K562 (cell line): ENCODE data around the gene PCSK2. TPM values are rescaled to one million over a fixed set of nuclear protein-coding genes. Genes with fewer than 3 reads are reported as not detected.

Experiments
- ATAC-seq: fragments of 200-7000 bp; cut with Tn5 transposase; 3 replicates; pipeline ENCODE4 v1.9.1; 2020; ENCODE audit warnings: moderate library complexity
- BruUV-seq: library from RNA; stranded (reverse); fragments of 400-500 nt; replicated peaks from 2 replicates; lab custom pipeline; 2021; lab: Mats Ljungman, UMichigan
- CTCF ChIA-PET: fragments of 300-600 bp; formaldehyde crosslinking; extraction: SDS; loops from one replicate; lab custom pipeline; 2021; ENCODE audit warnings: low intra/inter-chr PET ratio; lab: Yijun Ruan, JAX
- POLR2A ChIA-PET: fragments of 300-600, 350-650 bp; sonication (Branson Sonifier 250); formaldehyde crosslinking; extraction: SDS; loops from one replicate; lab custom pipeline; 2021; ENCODE audit warnings: antibody characterized with exemption, inconsistent platforms; lab: Yijun Ruan, JAX
- DNase-seq, 4 experiments: peaks; one replicate each; pipeline versions ENCODE4 v3.0.0 to v3.0.0-alpha.2; 2011 to 2018; ENCODE audit warnings: low spot score in 3 of 4, mixed read lengths in 3 of 4; ENCODE audit errors: extremely low read depth in 1 of 4
- FAIRE-seq: peaks from 2 replicates; lab custom pipeline; 2011; peaks lifted over from hg19 to GRCh38; lab: Jason Lieb, UNC
- H2AFZ ChIP-seq: 2 replicates; pipeline ENCODE4 v1.6.0; 2011; ENCODE audit warnings: low read depth, low read length, control low read depth, inconsistent platforms
- H3K27ac ChIP-seq: fragments of 200-600 bp; 3 replicates; pipeline ENCODE4 v1.8.0; 2011; ENCODE audit warnings: low read depth, mild to moderate bottlenecking, control low read depth, inconsistent platforms, low read length, moderate library complexity, mixed read lengths; ENCODE audit errors: extremely low read depth
- H3K27me3 ChIP-seq, 2 experiments: fragments of 300-600 bp in 1 of 2; 2 replicates in 1 of 2; 3 replicates in 1 of 2; pipeline versions ENCODE4 v1.6.0 to v1.8.0; 2011; ENCODE audit warnings: inconsistent platforms in 2 of 2, low read length in 2 of 2, mild to moderate bottlenecking in 1 of 2, mixed read lengths in 1 of 2, moderate library complexity in 1 of 2; ENCODE audit not compliant: control insufficient read depth in 2 of 2, insufficient read depth in 2 of 2
- H3K36me3 ChIP-seq: fragments of 300-600 bp; 3 replicates; pipeline ENCODE4 v1.8.0; 2011; ENCODE audit warnings: mild to moderate bottlenecking, low read length, inconsistent platforms; ENCODE audit not compliant: control insufficient read depth, insufficient read depth
- H3K4me1 ChIP-seq, 2 experiments: fragments of 200-600 bp in 1 of 2; replicated peaks in 1 of 2; 2 replicates in 1 of 2; 3 replicates in 1 of 2; pipeline versions ENCODE4 v1.5.1 to v1.8.0; 2011; ENCODE audit warnings: inconsistent platforms in 2 of 2, low read length in 2 of 2, mild to moderate bottlenecking in 1 of 2, mixed read lengths in 1 of 2, moderate library complexity in 1 of 2; ENCODE audit not compliant: control insufficient read depth in 2 of 2, insufficient read depth in 2 of 2
- H3K4me2 ChIP-seq: 2 replicates; pipeline ENCODE4 v1.6.1; 2011; ENCODE audit warnings: low read length, control low read depth, inconsistent platforms, mixed read lengths; ENCODE audit not compliant: insufficient read depth
- H3K4me3 ChIP-seq: fragments of 200-600 bp; sonication (generic), shearing (Covaris generic); 2 replicates; pipeline ENCODE4 v1.5.1; 2016; ENCODE audit warnings: control low read depth, inconsistent platforms
- H3K79me2 ChIP-seq: fragments of 200-600 bp; 3 replicates; pipeline ENCODE4 v1.8.0; 2011; ENCODE audit warnings: low read length, inconsistent platforms; ENCODE audit not compliant: control insufficient read depth, insufficient read depth
- H3K9ac ChIP-seq, 2 experiments: 2 replicates each; pipeline versions ENCODE4 v1.6.0 to v1.6.1; 2011; ENCODE audit warnings: low read depth in 2 of 2, low read length in 2 of 2, control low read depth in 1 of 2, inconsistent platforms in 1 of 2, mild to moderate bottlenecking in 1 of 2, mixed read lengths in 1 of 2; ENCODE audit not compliant: insufficient read depth in 1 of 2
- H3K9me1 ChIP-seq: one replicate; pipeline ENCODE4 v1.6.0; 2011; ENCODE audit warnings: inconsistent platforms, mild to moderate bottlenecking, low read length, moderate library complexity; ENCODE audit not compliant: control insufficient read depth, insufficient read depth
- H3K9me3 ChIP-seq: replicated peaks from 2 replicates; pipeline ENCODE4 v1.5.1; 2011; ENCODE audit warnings: low read depth, low read length, inconsistent platforms; ENCODE audit not compliant: control insufficient read depth, insufficient read depth
- H4K20me1 ChIP-seq: replicated peaks from 2 replicates; pipeline ENCODE4 v1.6.1; 2011; ENCODE audit warnings: low read length, inconsistent platforms, mixed read lengths; ENCODE audit not compliant: control insufficient read depth, insufficient read depth
- CEBPG ChIP-seq, 3 experiments: fragments of 200-800 bp in 1 of 3; sonication (Bioruptor generic) in 1 of 3; sonication (generic) in 1 of 3; formaldehyde crosslinking in 1 of 3; IDR thresholded peaks in 2 of 3; conservative IDR thresholded peaks in 1 of 3; 2 replicates each; pipeline versions ENCODE4 v1.6.1 to v1.8.0; 2016 to 2022; ENCODE audit warnings: missing compliant biosample characterization in 2 of 3, missing genetic modification characterization in 2 of 3, mild to moderate bottlenecking in 1 of 3, missing genetic modification reagents in 1 of 3
- CHCHD3 ChIP-seq: fragments of 250-450 bp; sonication (Bioruptor Pico); IDR thresholded peaks from 2 replicates; pipeline ENCODE4 v2.1.2; 2022; ENCODE audit warnings: mild to moderate bottlenecking
- CREB3L1 ChIP-seq: fragments of 450-650 bp; IDR thresholded peaks from 2 replicates; pipeline ENCODE4 v1.6.1; 2014; ENCODE audit warnings: low read depth, mild to moderate bottlenecking, moderate library complexity, borderline replicate concordance
- CSDE1 ChIP-seq, 2 experiments: fragments of 450-650 bp; IDR thresholded peaks; 2 replicates each; pipeline ENCODE4 v1.6.1; 2016; ENCODE audit warnings: mild to moderate bottlenecking in 1 of 2
- CTCFL ChIP-seq: IDR thresholded peaks from 2 replicates; pipeline ENCODE4 v1.6.1; 2011; ENCODE audit warnings: borderline replicate concordance, low read depth, mild to moderate bottlenecking, moderate library complexity, low read length; ENCODE audit not compliant: insufficient read depth, poor library complexity, severe bottlenecking
- EP400 ChIP-seq: fragments of 450-650 bp; IDR thresholded peaks from 2 replicates; pipeline ENCODE4 v1.6.1; 2017; ENCODE audit warnings: antibody characterized with exemption, mild to moderate bottlenecking, moderate library complexity
- FOXJ2 ChIP-seq: fragments of 200-800 bp; sonication (Bioruptor generic); IDR thresholded peaks from 2 replicates; pipeline ENCODE4 v1.6.1; 2016; ENCODE audit warnings: missing genetic modification characterization, missing compliant biosample characterization
- PHF8 ChIP-seq: fragments of 200-600 bp; sonication (generic); IDR thresholded peaks from 2 replicates; pipeline ENCODE4 v1.6.1; 2012; ENCODE audit warnings: mixed run types, mild to moderate bottlenecking, inconsistent platforms, low read length, moderate library complexity, borderline replicate concordance
- PURB ChIP-seq: sonication (generic); formaldehyde crosslinking; IDR thresholded peaks from 2 replicates; pipeline ENCODE4 v1.9.0; 2021; ENCODE audit warnings: low read depth, mild to moderate bottlenecking, missing genetic modification reagents
- ZFX ChIP-seq: sonication (generic); formaldehyde crosslinking; IDR thresholded peaks from 2 replicates; pipeline ENCODE4 v1.8.0; 2022; ENCODE audit warnings: mild to moderate bottlenecking, missing genetic modification reagents, moderate library complexity
- ZNF449 ChIP-seq: fragments of 250-450 bp; sonication (Bioruptor Pico); IDR thresholded peaks from 2 replicates; pipeline ENCODE4 v1.8.0; 2022; ENCODE audit warnings: moderate library complexity, mild to moderate bottlenecking, inconsistent platforms
- ZNF583 ChIP-seq: fragments of 250-450 bp; sonication (Bioruptor Pico); IDR thresholded peaks from 2 replicates; pipeline ENCODE4 v1.4.0; 2020
- WGBS: fragments of 100-300 bp; shearing (Covaris generic); methylation state at CpG from one replicate; pipeline ENCODE4 v1.1.6; 2016; ENCODE audit warnings: low coverage, mixed read lengths; ENCODE audit not compliant: insufficient coverage; ENCODE audit errors: missing lambda C conversion rate; 5-methylcytosine and 5-hydroxymethylcytosine counted together
- in situ Hi-C: fragments of 300-500 bp; cut with MboI; formaldehyde crosslinking; loops from 4 replicates; pipeline ENCODE4 v1.15.0; 2018; ENCODE audit warnings: inconsistent platforms, mixed read lengths
- intact Hi-C: fragments of 100-400 bp; cut with micrococcal nuclease; formaldehyde crosslinking; loops from 2 replicates; pipeline ENCODE4 v1.14.2; 2022
- polyA plus RNA-seq, 8 experiments: library from polyadenylated mRNA; depleted of rRNA in 4 of 8; stranded (reverse) in 5 of 8; unstranded in 3 of 8; fragments of >200 nt; fragmentation: Nextera tagmentation in 2 of 8; fragmentation: Illumina TruSeq in 1 of 8; extraction: Ambion mirVana in 2 of 8; extraction: Trizol in 1 of 8; gene quantifications; 2 replicates each; pipeline versions ENCODE4 v1.2.1 to v1.2.3, GENCODE V29; 2011 to 2014; ENCODE audit warnings: inconsistent platforms in 1 of 8, missing spikeins in 1 of 8
- total RNA-seq, 7 experiments: library from RNA; depleted of rRNA in 6 of 7; stranded (reverse); fragments of >200 nt in 6 of 7; fragmentation: Illumina TruSeq in 2 of 7; extraction: Trizol in 2 of 7; gene quantifications; 2 replicates each; pipeline versions ENCODE4 v1.2.1 to v1.2.3, GENCODE V29; 2011 to 2021; ENCODE audit warnings: low replicate concordance in 1 of 7
- TF ChIP-seq, protein P1 (sequence below): sonication (generic); formaldehyde crosslinking; IDR thresholded peaks from 2 replicates; pipeline ENCODE4 v1.8.0; 2022; ENCODE audit warnings: missing genetic modification reagents, mild to moderate bottlenecking, moderate library complexity, borderline replicate concordance
- TF ChIP-seq, protein P2 (sequence below): sonication (generic); formaldehyde crosslinking; IDR thresholded peaks from 2 replicates; pipeline ENCODE4 v1.8.0; 2022; ENCODE audit warnings: mild to moderate bottlenecking, missing genetic modification reagents, borderline replicate concordance

Gene PCSK2
- total and polyA plus RNA-seq, 9 of the 15 experiments (the other 6 are each of a cell fraction or from before 2014, with no cell fraction given) = 0.04 to 0.07 (median 0.05) TPM; not detected in 6

DNA sequence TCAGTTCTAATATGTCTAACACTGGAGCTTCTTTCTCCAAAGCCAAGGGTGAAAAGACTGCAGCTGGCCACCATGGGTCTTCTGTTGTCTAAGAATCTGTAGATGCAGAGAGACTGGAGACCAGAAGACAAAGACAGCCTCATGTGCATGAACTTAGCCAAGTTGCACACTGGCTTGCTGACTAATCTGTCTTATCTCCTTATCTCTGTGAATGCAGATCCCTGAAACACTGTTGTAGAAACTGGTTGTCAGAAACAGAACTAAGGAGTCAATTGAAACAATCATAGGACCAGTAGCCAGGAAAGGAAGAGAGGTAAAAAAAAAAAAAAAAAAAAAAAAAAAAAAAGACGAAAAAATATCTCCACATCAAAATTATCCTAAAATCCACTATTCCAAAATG, 194.7 kb downstream of the PCSK2 start:
- Histone ChIP-seq H3K79me2 (no peaks in the 10 kb centered on the region), H3K9me1 (no peaks in the 10 kb centered on the region), H3K9me3 (no peaks in the 10 kb centered on the region), H3K4me1 (no peaks in the 10 kb centered on the region), H3K4me2 (no peak overlapping the region), H3K27me3 (no peaks in the 10 kb centered on the region), H3K9ac (no peak overlapping the region), H2AFZ (no peak overlapping the region), H3K4me3 (no peak overlapping the region), H3K27ac (no peak overlapping the region), H4K20me1 (no peaks in the 10 kb centered on the region), H3K36me3 (no peaks in the 10 kb centered on the region)
- ChIA-PET CTCF (no interaction called here), POLR2A (no interaction called here)
- intact Hi-C loops (no loop called here), in situ Hi-C loops (loop anchor here (10.0 kb wide), 1 partner anchor 617 kb away; no protein-coding TSS in a partner anchor)
- no peak for FAIRE-seq
- DNase-seq = no peak
- ATAC-seq = no peak
- BruUV-seq = no TSS peak
- no CpG with 5 or more reads among the region's 1 CpG for WGBS
- TF ChIP-seq CREB3L1 (no peak), CTCFL (no peak), ZFX (CRISPR knock-in tag) (no peak), FOXJ2 (peak; percentile 77), PHF8 (no peak), CSDE1 (IDR thresholded peaks at IDR 0.05) (no peak), ZNF449 (CRISPR knock-in tag) (no peak), CEBPG (CRISPR knock-in tag; IDR thresholded peaks at IDR 0.05) (no peak), CEBPG (tag; conservative IDR thresholded peaks at IDR 0.05 in 1 of 2, IDR thresholded peaks at IDR 0.05 in 1 of 2) (no peak), PURB (CRISPR knock-in tag) (no peak), EP400 (no peak), CHCHD3 (CRISPR knock-in tag) (no peak), ZNF583 (CRISPR knock-in tag) (no peak)
- TF ChIP-seq, protein P1, sequence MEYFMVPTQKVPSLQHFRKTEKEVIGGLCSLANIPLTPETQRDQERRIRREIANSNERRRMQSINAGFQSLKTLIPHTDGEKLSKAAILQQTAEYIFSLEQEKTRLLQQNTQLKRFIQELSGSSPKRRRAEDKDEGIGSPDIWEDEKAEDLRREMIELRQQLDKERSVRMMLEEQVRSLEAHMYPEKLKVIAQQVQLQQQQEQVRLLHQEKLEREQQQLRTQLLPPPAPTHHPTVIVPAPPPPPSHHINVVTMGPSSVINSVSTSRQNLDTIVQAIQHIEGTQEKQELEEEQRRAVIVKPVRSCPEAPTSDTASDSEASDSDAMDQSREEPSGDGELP (CRISPR knock-in tag) = no peak
- TF ChIP-seq, protein P2, sequence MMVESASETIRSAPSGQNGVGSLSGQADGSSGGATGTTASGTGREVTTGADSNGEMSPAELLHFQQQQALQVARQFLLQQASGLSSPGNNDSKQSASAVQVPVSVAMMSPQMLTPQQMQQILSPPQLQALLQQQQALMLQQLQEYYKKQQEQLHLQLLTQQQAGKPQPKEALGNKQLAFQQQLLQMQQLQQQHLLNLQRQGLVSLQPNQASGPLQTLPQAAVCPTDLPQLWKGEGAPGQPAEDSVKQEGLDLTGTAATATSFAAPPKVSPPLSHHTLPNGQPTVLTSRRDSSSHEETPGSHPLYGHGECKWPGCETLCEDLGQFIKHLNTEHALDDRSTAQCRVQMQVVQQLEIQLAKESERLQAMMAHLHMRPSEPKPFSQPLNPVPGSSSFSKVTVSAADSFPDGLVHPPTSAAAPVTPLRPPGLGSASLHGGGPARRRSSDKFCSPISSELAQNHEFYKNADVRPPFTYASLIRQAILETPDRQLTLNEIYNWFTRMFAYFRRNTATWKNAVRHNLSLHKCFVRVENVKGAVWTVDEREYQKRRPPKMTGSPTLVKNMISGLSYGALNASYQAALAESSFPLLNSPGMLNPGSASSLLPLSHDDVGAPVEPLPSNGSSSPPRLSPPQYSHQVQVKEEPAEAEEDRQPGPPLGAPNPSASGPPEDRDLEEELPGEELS (CRISPR knock-in tag) = no peak
